HG02642 (cell line): ENCODE data around the gene HAS3.
"Not testable (repeated sequence)": the region's sequence is repeated elsewhere in the genome, so short reads cannot be mapped to it uniquely, and the experiment has no call there.

Experiments used
- ATAC-seq: cut with Tn5 transposase; IDR thresholded peaks from one replicate; pipeline ENCODE4 v1.9.1; 2021; ENCODE audit warnings: mild to moderate bottlenecking; ENCODE audit not compliant: unreplicated experiment, poor library complexity

HAS3 gene

GRCh38 chr16:69105501-69106361, at the start of gene HAS3:
Gene HAS3 (plus strand): TSS chr16:69105653. CDS start chr16:69109396, 3,743 bp downstream.
- ATAC-seq, result no peak

- no peak for ATAC-seq
These were observed 49.5 kb upstream of the HAS3 start for GRCh38 chr16:69055980-69056379.

GRCh38 chr16:69056421-69056820, 49.0 kb upstream of the HAS3 start:
- no peak for ATAC-seq

GRCh38 chr16:69057400-69058378, 47.8 kb upstream of the HAS3 start:
- ATAC-seq, result no peak

GRCh38 chr16:69063491-69063890, 42.0 kb upstream of the HAS3 start:
- ATAC-seq, result not testable (repeated sequence)

- no peak for ATAC-seq
These were observed 41.2 kb upstream of the HAS3 start for GRCh38 chr16:69064124-69064763.

- no peak for ATAC-seq
These were observed 40.6 kb upstream of the HAS3 start for GRCh38 chr16:69064764-69065313.

- no peak for ATAC-seq
These were observed 35.9 kb upstream of the HAS3 start for GRCh38 chr16:69069504-69069903.

- no peak for ATAC-seq
These were observed 34.4 kb upstream of the HAS3 start for GRCh38 chr16:69071036-69071435.

GRCh38 chr16:69072640-69072974, 32.8 kb upstream of the HAS3 start:
- no peak for ATAC-seq

GRCh38 chr16:69073181-69073702, 32.2 kb upstream of the HAS3 start:
- no peak for ATAC-seq

- no peak for ATAC-seq
These were observed 28.2 kb upstream of the HAS3 start for GRCh38 chr16:69077251-69077650.

- ATAC-seq, result no peak
These were observed 27.4 kb upstream of the HAS3 start for GRCh38 chr16:69078073-69078472.

- ATAC-seq, result no peak
These were observed 25.8 kb upstream of the HAS3 start for GRCh38 chr16:69079697-69080096.

GRCh38 chr16:69083306-69083941, 22.0 kb upstream of the HAS3 start:
- ATAC-seq, result no peak

GRCh38 chr16:69084289-69084688, 21.2 kb upstream of the HAS3 start:
- no peak for ATAC-seq

GRCh38 chr16:69085032-69085695, 20.3 kb upstream of the HAS3 start:
- ATAC-seq, result no peak

- no peak for ATAC-seq
These were observed 18.3 kb upstream of the HAS3 start for GRCh38 chr16:69087161-69087581.

- no peak for ATAC-seq
These were observed 16.8 kb upstream of the HAS3 start for GRCh38 chr16:69088684-69089083.
